Heart left ventricle (tissue), 13 donors: ENCODE measurements around the gene RAPSN.

Source experiments
- POLR2A ChIP-seq, 2 donors: fragments of 450-650 bp; IDR thresholded peaks; one replicate each; pipeline ENCODE4 v1.6.1; 2017; ENCODE audit warnings: antibody characterized with exemption in 2 of 2, mild to moderate bottlenecking in 2 of 2, moderate library complexity in 2 of 2
- TF ChIP-seq, protein P1 (sequence below), 12 donors: fragments of 200-600 bp; sonication (generic) in 4 of 12; IDR thresholded peaks; one replicate each; pipeline versions ENCODE4 v1.5.0 to v1.8.0; 2018 to 2022; ENCODE audit warnings: antibody characterized with exemption in 12 of 12, mild to moderate bottlenecking in 5 of 12
- donor health status: ischemic (EF 13 %, LVEDD 7.1; RV severe dilation, severe dysfunction).
- donor health status: DM: no; HTN: yes; CAD: no.
- donor health status: DM: no; HTN: no; CAD: no.
- donor health status: ischemic (EF 25% LVEDD 6.9; RV normal size, moderate dysfunction).
- donor health status: ischemic (EF 25% LVEDD 5.7; RV mildly dilated, moderate dysfunction).
- donor health status: ischemic (EF 35%, LVEDD 5.7; RV mildly dilated, moderate dysfunction).
- donor health status: nonischemic (EF 11% LVEDD 7.7; RV severe dilation, severe dysfunction).
- donor health status: DM: yes; HTN: yes; CAD: no.
- donor health status: PGD.
- donor health status: ischemic (EF 29% LVEDD 5.4; RV normal size, mild dysfunction).
- donor health status: nonischemic (EF 23%, LVEDD 6.1; RV moderate dilation, normal function).

DNA sequence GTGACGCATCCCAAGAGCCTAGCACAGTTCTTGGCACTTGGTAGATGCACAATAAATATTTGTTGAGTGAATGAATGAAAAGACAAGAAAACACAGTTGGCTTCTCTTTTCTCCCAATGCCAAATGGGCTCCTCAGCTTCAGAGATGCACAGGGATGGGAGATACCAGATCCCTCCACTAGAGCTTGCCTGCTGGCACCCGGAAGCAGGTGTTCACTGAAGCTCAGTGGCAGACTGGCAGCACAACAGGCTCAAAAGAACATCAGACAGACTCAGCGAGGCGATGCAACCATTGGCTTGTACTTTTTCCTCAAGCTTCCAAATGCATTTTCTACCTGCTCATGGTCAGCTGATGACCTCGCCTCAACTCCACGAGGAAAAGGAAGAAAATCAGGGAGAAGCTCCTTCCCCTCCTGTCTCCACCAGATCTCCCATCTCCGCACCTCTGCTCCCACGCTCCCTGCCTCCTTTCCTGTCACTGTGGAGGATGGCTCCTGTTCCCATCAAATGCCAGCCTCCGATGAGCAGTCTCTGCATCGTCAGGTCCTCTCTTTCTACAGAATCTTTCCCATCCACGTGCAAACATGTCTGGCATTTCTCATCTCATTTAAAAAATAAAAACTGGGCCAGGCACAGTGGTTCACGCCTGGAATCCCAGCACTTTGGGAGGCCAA is 5.8 kb downstream of the RAPSN start:
- TF ChIP-seq, protein P1, sequence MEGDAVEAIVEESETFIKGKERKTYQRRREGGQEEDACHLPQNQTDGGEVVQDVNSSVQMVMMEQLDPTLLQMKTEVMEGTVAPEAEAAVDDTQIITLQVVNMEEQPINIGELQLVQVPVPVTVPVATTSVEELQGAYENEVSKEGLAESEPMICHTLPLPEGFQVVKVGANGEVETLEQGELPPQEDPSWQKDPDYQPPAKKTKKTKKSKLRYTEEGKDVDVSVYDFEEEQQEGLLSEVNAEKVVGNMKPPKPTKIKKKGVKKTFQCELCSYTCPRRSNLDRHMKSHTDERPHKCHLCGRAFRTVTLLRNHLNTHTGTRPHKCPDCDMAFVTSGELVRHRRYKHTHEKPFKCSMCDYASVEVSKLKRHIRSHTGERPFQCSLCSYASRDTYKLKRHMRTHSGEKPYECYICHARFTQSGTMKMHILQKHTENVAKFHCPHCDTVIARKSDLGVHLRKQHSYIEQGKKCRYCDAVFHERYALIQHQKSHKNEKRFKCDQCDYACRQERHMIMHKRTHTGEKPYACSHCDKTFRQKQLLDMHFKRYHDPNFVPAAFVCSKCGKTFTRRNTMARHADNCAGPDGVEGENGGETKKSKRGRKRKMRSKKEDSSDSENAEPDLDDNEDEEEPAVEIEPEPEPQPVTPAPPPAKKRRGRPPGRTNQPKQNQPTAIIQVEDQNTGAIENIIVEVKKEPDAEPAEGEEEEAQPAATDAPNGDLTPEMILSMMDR (IDR thresholded peaks at IDR 0.05), result no peak
- TF ChIP-seq POLR2A (IDR thresholded peaks at IDR 0.05), result no peak
